GM23248 (cell line): ENCODE measurements around the gene FLCN.

Source experiments
- EZH2 ChIP-seq: fragments of 200-600 bp; sonication (generic); IDR thresholded peaks from 2 replicates; pipeline ENCODE4 v1.6.1; 2018; ENCODE audit warnings: antibody characterized with exemption, mild to moderate bottlenecking; ENCODE audit not compliant: insufficient read depth, poor library complexity, severe bottlenecking
- EZH2phosphoT487 ChIP-seq: fragments of 200-600 bp; sonication (generic); IDR thresholded peaks from 2 replicates; pipeline ENCODE4 v1.6.1; 2018; ENCODE audit warnings: antibody characterized with exemption, moderate library complexity, mild to moderate bottlenecking, low read depth; ENCODE audit not compliant: insufficient read depth

GRCh38 chr17:17258998-17259397 lies 22.0 kb upstream of the FLCN start:
- TF ChIP-seq EZH2 (no peak), EZH2phosphoT487 (no peak)
